Panc1 (cell line): Measurements from ENCODE around the gene CREB3L1.

Source experiments
- CTCF ChIP-seq: fragments of 450-650 bp; IDR thresholded peaks from 2 replicates; pipeline ENCODE4 v1.5.1; 2017; ENCODE audit warnings: mild to moderate bottlenecking
- POLR2AphosphoS5 ChIP-seq: IDR thresholded peaks from 2 replicates; pipeline ENCODE4 v1.6.1; 2012; ENCODE audit warnings: mild to moderate bottlenecking, low read depth, low read length, moderate library complexity
- REST ChIP-seq, 2 experiments: IDR thresholded peaks; 2 replicates each; pipeline ENCODE4 v1.6.1; 2011 to 2012; ENCODE audit warnings: low read depth in 2 of 2, control low read depth in 1 of 2, low read length in 1 of 2, mild to moderate bottlenecking in 1 of 2, moderate library complexity in 1 of 2; ENCODE audit not compliant: insufficient read depth in 1 of 2

GRCh38 chr11:46239801-46240061 lies 37.7 kb upstream of the CREB3L1 start:
- no peak for TF ChIP-seq CTCF
- no peak for TF ChIP-seq POLR2AphosphoS5
- no peak for TF ChIP-seq REST (IDR thresholded peaks at IDR 0.05; ENCODE audit: insufficient read depth in 1 of 2, low read depth in 2 of 2, low read length in 1 of 2)
